ENCODE measurements around the gene BRS3. TPM values are rescaled to one million over a fixed set of nuclear protein-coding genes. Genes with fewer than 3 reads are reported as not detected.

BRS3 gene
- total and polyA plus RNA-seq, 2 donors (not counting 1 experiment from before 2014, with no cell fraction given) = not detected

- no peaks in the 10 kb centered on the region for H3K27me3 ChIP-seq (ENCODE audit: control insufficient read depth, insufficient read depth, low read length)
Measured at GRCh38 chrX:136477026-136477425, 10.7 kb upstream of the BRS3 start.

GRCh38 chrX:136480383-136480782 lies 7.4 kb upstream of the BRS3 start:
- H3K4me1 ChIP-seq (ENCODE audit: control insufficient read depth, extremely low read depth, insufficient read depth, low read length) = no peaks in the 10 kb centered on the region
- H3K79me2 ChIP-seq (ENCODE audit: control insufficient read depth, insufficient read depth, low read length) = no peaks in the 10 kb centered on the region
- H3K36me3 ChIP-seq (ENCODE audit: control insufficient read depth, insufficient read depth, low read length) = no peaks in the 10 kb centered on the region
- DNase-seq (ENCODE audit: low read depth in 2 of 2) = no peak
- H3K4me3 ChIP-seq (replicated peaks in 1 of 4; ENCODE audit: control extremely low read depth in 1 of 4, insufficient read depth in 1 of 4, low read depth in 3 of 4, low read length in 4 of 4) = no peak overlapping the region
- no peaks in the 10 kb centered on the region for H4K20me1 ChIP-seq (ENCODE audit: control insufficient read depth, extremely low read depth, insufficient read depth, low read length)
- H3K9me3 ChIP-seq (ENCODE audit: control insufficient read depth, insufficient read depth, low read depth, low read length) = no peaks in the 10 kb centered on the region
- H2AFZ ChIP-seq (ENCODE audit: low read length) = no peak overlapping the region
- no peaks in the 10 kb centered on the region for H3K27me3 ChIP-seq (ENCODE audit: control insufficient read depth, insufficient read depth, low read length)
- no peak overlapping the region for H3K27ac ChIP-seq (ENCODE audit: insufficient read depth, low read length)
- TF ChIP-seq CTCF (conservative IDR thresholded peaks at IDR 0.05 in 1 of 2, IDR thresholded peaks at IDR 0.05 in 1 of 2; ENCODE audit: low read depth in 1 of 2, low read length in 2 of 2) (no peak), EZH2 (IDR thresholded peaks at IDR 0.05; ENCODE audit: low read length, missing control alignments) (no peak)
- no peak overlapping the region for H3K9ac ChIP-seq (ENCODE audit: insufficient read depth, low read length)
- H3K4me2 ChIP-seq (ENCODE audit: extremely low read depth, insufficient read depth, low read length) = no peak overlapping the region

More at GRCh38 chrX:136477026-136477425, 10.7 kb upstream of the BRS3 start:
- Histone ChIP-seq H3K9me3 (ENCODE audit: control insufficient read depth, insufficient read depth, low read depth, low read length) (no peaks in the 10 kb centered on the region), H4K20me1 (ENCODE audit: control insufficient read depth, extremely low read depth, insufficient read depth, low read length) (no peaks in the 10 kb centered on the region), H3K4me2 (ENCODE audit: extremely low read depth, insufficient read depth, low read length) (no peak overlapping the region), H3K9ac (ENCODE audit: insufficient read depth, low read length) (no peak overlapping the region), H3K4me3 (replicated peaks in 1 of 4; ENCODE audit: control extremely low read depth in 1 of 4, insufficient read depth in 1 of 4, low read depth in 3 of 4, low read length in 4 of 4) (no peak overlapping the region), H3K4me1 (ENCODE audit: control insufficient read depth, extremely low read depth, insufficient read depth, low read length) (no peaks in the 10 kb centered on the region), H2AFZ (ENCODE audit: low read length) (no peak overlapping the region), H3K36me3 (ENCODE audit: control insufficient read depth, insufficient read depth, low read length) (no peaks in the 10 kb centered on the region), H3K79me2 (ENCODE audit: control insufficient read depth, insufficient read depth, low read length) (no peaks in the 10 kb centered on the region), H3K27ac (ENCODE audit: insufficient read depth, low read length) (no peak overlapping the region)
- TF ChIP-seq CTCF (conservative IDR thresholded peaks at IDR 0.05 in 1 of 2, IDR thresholded peaks at IDR 0.05 in 1 of 2; ENCODE audit: low read depth in 1 of 2, low read length in 2 of 2) = no peak
- no peak for TF ChIP-seq EZH2 (IDR thresholded peaks at IDR 0.05; ENCODE audit: low read length, missing control alignments)
- DNase-seq (ENCODE audit: low read depth in 2 of 2) = no peak

- TF ChIP-seq EZH2 (IDR thresholded peaks at IDR 0.05; ENCODE audit: low read length, missing control alignments) (no peak), CTCF (conservative IDR thresholded peaks at IDR 0.05 in 1 of 2, IDR thresholded peaks at IDR 0.05 in 1 of 2; ENCODE audit: low read depth in 1 of 2, low read length in 2 of 2) (no peak)
- no peaks in the 10 kb centered on the region for H4K20me1 ChIP-seq (ENCODE audit: control insufficient read depth, extremely low read depth, insufficient read depth, low read length)
- no peaks in the 10 kb centered on the region for H3K4me1 ChIP-seq (ENCODE audit: control insufficient read depth, extremely low read depth, insufficient read depth, low read length)
- no peaks in the 10 kb centered on the region for H3K27me3 ChIP-seq (ENCODE audit: control insufficient read depth, insufficient read depth, low read length)
- no peak overlapping the region for H3K9ac ChIP-seq (ENCODE audit: insufficient read depth, low read length)
- DNase-seq (ENCODE audit: low read depth in 2 of 2) = no peak
- no peaks in the 10 kb centered on the region for H3K79me2 ChIP-seq (ENCODE audit: control insufficient read depth, insufficient read depth, low read length)
- H2AFZ ChIP-seq (ENCODE audit: low read length) = no peak overlapping the region
- no peak overlapping the region for H3K4me2 ChIP-seq (ENCODE audit: extremely low read depth, insufficient read depth, low read length)
- H3K9me3 ChIP-seq (ENCODE audit: control insufficient read depth, insufficient read depth, low read depth, low read length) = no peaks in the 10 kb centered on the region
- no peaks in the 10 kb centered on the region for H3K36me3 ChIP-seq (ENCODE audit: control insufficient read depth, insufficient read depth, low read length)
- no peak overlapping the region for H3K27ac ChIP-seq (ENCODE audit: insufficient read depth, low read length)
- H3K4me3 ChIP-seq (replicated peaks in 1 of 4; ENCODE audit: control extremely low read depth in 1 of 4, insufficient read depth in 1 of 4, low read depth in 3 of 4, low read length in 4 of 4) = no peak overlapping the region
Measured at GRCh38 chrX:136488706-136489105, 959 bp downstream of the BRS3 start.
